NOMO-1 treated with DMSO at 0.1 percent for 48 hours (cell line): ENCODE results near the gene PRKAR1B.
"Not testable (repeated sequence)": the region's sequence is repeated elsewhere in the genome, so short reads cannot be mapped to it uniquely, and the experiment has no call there.

Source experiments
- DNase-seq: peaks from one replicate; lab custom pipeline; 2025; ENCODE audit not compliant: unreplicated experiment; lab: John Stamatoyannopoulos, UW

PRKAR1B gene

GRCh38 chr7:672891-673290 is 54.2 kb downstream of the PRKAR1B start:
- DNase-seq: no peak

- no peak for DNase-seq
These were observed 55.6 kb downstream of the PRKAR1B start for GRCh38 chr7:671415-672042.

- DNase-seq: no peak
These were observed 56.3 kb downstream of the PRKAR1B start for GRCh38 chr7:670501-671390.

- DNase-seq: no peak
These were observed 58.1 kb downstream of the PRKAR1B start for GRCh38 chr7:668958-669357.

- DNase-seq: no peak
These were observed 58.7 kb downstream of the PRKAR1B start for GRCh38 chr7:668139-668931.

- DNase-seq: no peak
These were observed 60.4 kb downstream of the PRKAR1B start for GRCh38 chr7:666454-667292.

GRCh38 chr7:665736-666453 is 61.2 kb downstream of the PRKAR1B start:
- DNase-seq: no peak

GRCh38 chr7:664997-665735 is 61.9 kb downstream of the PRKAR1B start:
- no peak for DNase-seq

- no peak for DNase-seq
These were observed 62.7 kb downstream of the PRKAR1B start for GRCh38 chr7:664402-664775.

GRCh38 chr7:662576-662975 is 64.5 kb downstream of the PRKAR1B start:
- DNase-seq: no peak

- DNase-seq: no peak
These were observed 67.1 kb downstream of the PRKAR1B start for GRCh38 chr7:659996-660395.

GRCh38 chr7:659306-659847 is 67.7 kb downstream of the PRKAR1B start:
- no peak for DNase-seq

GRCh38 chr7:657565-658119 is 69.4 kb downstream of the PRKAR1B start:
- DNase-seq: peak; percentile 70

- not testable (repeated sequence) for DNase-seq
These were observed 70.1 kb downstream of the PRKAR1B start for GRCh38 chr7:657010-657409.

GRCh38 chr7:655758-656157 is 71.3 kb downstream of the PRKAR1B start:
- no peak for DNase-seq

GRCh38 chr7:653829-654764 is 73.0 kb downstream of the PRKAR1B start:
- no peak for DNase-seq

GRCh38 chr7:652881-653280 is 74.2 kb downstream of the PRKAR1B start:
- DNase-seq: no peak

GRCh38 chr7:652167-652566 is 74.9 kb downstream of the PRKAR1B start:
- not testable (repeated sequence) for DNase-seq
